Endodermal cell (in vitro differentiated cells): ENCODE data around the gene MYBPC1. TPM values are rescaled to one million over a fixed set of nuclear protein-coding genes. Genes with fewer than 3 reads are reported as not detected.
"Not testable (repeated sequence)": the region's sequence is repeated elsewhere in the genome, so short reads cannot be mapped to it uniquely, and the experiment has no call there.

Experiments
- DNase-seq: peaks from one replicate; pipeline ENCODE4 v3.0.0-alpha.2; 2017
- H3K27ac ChIP-seq: 2 replicates; pipeline ENCODE4 v1.5.1; 2013; ENCODE audit warnings: mild to moderate bottlenecking, low read depth, low read length, moderate library complexity
- H3K27me3 ChIP-seq: 2 replicates; pipeline ENCODE4 v1.6.1; 2013; ENCODE audit warnings: mild to moderate bottlenecking, low read length, moderate library complexity; ENCODE audit not compliant: insufficient read depth, control insufficient read depth, poor library complexity, severe bottlenecking
- H3K36me3 ChIP-seq: 2 replicates; pipeline ENCODE4 v1.7.0; 2013; ENCODE audit warnings: mild to moderate bottlenecking, low read length, moderate library complexity; ENCODE audit not compliant: control insufficient read depth, insufficient read depth
- H3K4me1 ChIP-seq: one replicate; pipeline ENCODE4 v1.7.0; 2013; ENCODE audit warnings: low read length; ENCODE audit not compliant: control insufficient read depth, insufficient read depth
- H3K4me3 ChIP-seq: 2 replicates; pipeline ENCODE4 v1.5.1; 2013; ENCODE audit warnings: mild to moderate bottlenecking, low read length, moderate library complexity
- H3K9ac ChIP-seq: 2 replicates; pipeline ENCODE4 v1.6.1; 2013; ENCODE audit warnings: mild to moderate bottlenecking, low read length, moderate library complexity; ENCODE audit not compliant: poor library complexity, severe bottlenecking; ENCODE audit errors: extremely low read depth
- H3K9me3 ChIP-seq: 2 replicates; pipeline ENCODE4 v1.6.1; 2013; ENCODE audit warnings: mild to moderate bottlenecking, low read length, moderate library complexity; ENCODE audit not compliant: control insufficient read depth
- H3K27ac Mint-ChIP-seq: 2 replicates; pipeline ENCODE4 v1.8.0; 2020; ENCODE audit warnings: mixed read lengths
- H3K27me3 Mint-ChIP-seq: 2 replicates; pipeline ENCODE4 v1.8.0; 2021; ENCODE audit warnings: mild to moderate bottlenecking, mixed read lengths; ENCODE audit not compliant: insufficient read depth
- H3K36me3 Mint-ChIP-seq: 2 replicates; pipeline ENCODE4 v1.8.0; 2020; ENCODE audit warnings: low read depth, mixed read lengths
- H3K4me1 Mint-ChIP-seq: 2 replicates; pipeline ENCODE4 v1.8.0; 2020; ENCODE audit warnings: mixed read lengths
- H3K4me3 Mint-ChIP-seq: 2 replicates; pipeline ENCODE4 v1.8.0; 2020; ENCODE audit warnings: mild to moderate bottlenecking, moderate library complexity, mixed read lengths
- H3K9me3 Mint-ChIP-seq: 2 replicates; pipeline ENCODE4 v1.8.0; 2020; ENCODE audit warnings: mild to moderate bottlenecking, mixed read lengths
- WGBS, 2 experiments: methylation state at CpG; one replicate each; pipeline versions ENCODE4 v1.1.5 to v1.1.7; 2013; ENCODE audit warnings: missing lambda C conversion rate in 2 of 2, mixed read lengths in 1 of 2; ENCODE audit not compliant: insufficient coverage in 1 of 2, insufficient read length in 1 of 2; 5-methylcytosine and 5-hydroxymethylcytosine counted together
- total RNA-seq, 2 donors: library from RNA; stranded (reverse); fragmentation: NEBNext Ultra II Directional in 1 of 2; extraction: Animal tissue kit (Norgen Biotek cat#: 25700) in 1 of 2; gene quantifications; 2 replicates in 1 of 2; 3 replicates in 1 of 2; pipeline ENCODE4 v1.2.1, GENCODE V29; 2021
- TF ChIP-seq, protein P1 (sequence below): fragments of 200-600 bp; sonication (generic); conservative IDR thresholded peaks from 2 replicates; pipeline ENCODE4 v1.5.0; 2021; ENCODE audit warnings: antibody characterized with exemption, mild to moderate bottlenecking

Gene MYBPC1
- total RNA-seq, 2 donors from 2014 or later: not detected

GRCh38 chr12:101552277-101552676 lies 42.5 kb upstream of the MYBPC1 start:
- Histone ChIP-seq H3K27me3 (no peaks in the 10 kb centered on the region), H3K27ac (no peak overlapping the region), H3K4me3 (no peak overlapping the region), H3K4me1 (no peaks in the 10 kb centered on the region), H3K9me3 (peaks cover 4% of the 10 kb centered on the region), H3K9ac (no peak overlapping the region), H3K36me3 (no peaks in the 10 kb centered on the region)
- DNase-seq: peak; percentile 63
- peaks cover 22% of the 10 kb centered on the region for H3K9me3 Mint-ChIP-seq
- TF ChIP-seq, protein P1, sequence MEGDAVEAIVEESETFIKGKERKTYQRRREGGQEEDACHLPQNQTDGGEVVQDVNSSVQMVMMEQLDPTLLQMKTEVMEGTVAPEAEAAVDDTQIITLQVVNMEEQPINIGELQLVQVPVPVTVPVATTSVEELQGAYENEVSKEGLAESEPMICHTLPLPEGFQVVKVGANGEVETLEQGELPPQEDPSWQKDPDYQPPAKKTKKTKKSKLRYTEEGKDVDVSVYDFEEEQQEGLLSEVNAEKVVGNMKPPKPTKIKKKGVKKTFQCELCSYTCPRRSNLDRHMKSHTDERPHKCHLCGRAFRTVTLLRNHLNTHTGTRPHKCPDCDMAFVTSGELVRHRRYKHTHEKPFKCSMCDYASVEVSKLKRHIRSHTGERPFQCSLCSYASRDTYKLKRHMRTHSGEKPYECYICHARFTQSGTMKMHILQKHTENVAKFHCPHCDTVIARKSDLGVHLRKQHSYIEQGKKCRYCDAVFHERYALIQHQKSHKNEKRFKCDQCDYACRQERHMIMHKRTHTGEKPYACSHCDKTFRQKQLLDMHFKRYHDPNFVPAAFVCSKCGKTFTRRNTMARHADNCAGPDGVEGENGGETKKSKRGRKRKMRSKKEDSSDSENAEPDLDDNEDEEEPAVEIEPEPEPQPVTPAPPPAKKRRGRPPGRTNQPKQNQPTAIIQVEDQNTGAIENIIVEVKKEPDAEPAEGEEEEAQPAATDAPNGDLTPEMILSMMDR: no peak
- H3K27me3 Mint-ChIP-seq: no peaks in the 10 kb centered on the region
- H3K27ac Mint-ChIP-seq: no peak overlapping the region
- H3K4me1 Mint-ChIP-seq: peaks cover 4% of the 10 kb centered on the region
- WGBS, 2 experiments: 76 to 79% methylated on average over 3 to 4 of the region's 4 CpGs
- no peaks in the 10 kb centered on the region for H3K36me3 Mint-ChIP-seq
- H3K4me3 Mint-ChIP-seq: no peak overlapping the region

- peaks cover 3% of the 10 kb centered on the region for H3K4me1 Mint-ChIP-seq
- no peaks in the 10 kb centered on the region for H3K36me3 Mint-ChIP-seq
- Histone ChIP-seq H3K9ac (no peak overlapping the region), H3K4me3 (no peak overlapping the region), H3K27me3 (no peaks in the 10 kb centered on the region), H3K36me3 (no peaks in the 10 kb centered on the region), H3K9me3 (no peaks in the 10 kb centered on the region), H3K27ac (no peak overlapping the region), H3K4me1 (no peaks in the 10 kb centered on the region)
- 47 to 100% methylated on average over 1 to 2 of the region's 4 CpGs for WGBS, 2 experiments
- no peak overlapping the region for H3K4me3 Mint-ChIP-seq
- TF ChIP-seq, protein P1: no peak
- H3K9me3 Mint-ChIP-seq: peaks cover 2% of the 10 kb centered on the region
- DNase-seq: no peak
- H3K27ac Mint-ChIP-seq: no peak overlapping the region
- no peaks in the 10 kb centered on the region for H3K27me3 Mint-ChIP-seq
Observed at GRCh38 chr12:101557094-101557493, 37.7 kb upstream of the MYBPC1 start.

- not testable (repeated sequence) for H3K27ac Mint-ChIP-seq, H3K9me3 ChIP-seq, H3K4me3 ChIP-seq, H3K9me3 Mint-ChIP-seq, H3K36me3 Mint-ChIP-seq, H3K9ac ChIP-seq, H3K36me3 ChIP-seq, H3K27ac ChIP-seq, H3K4me3 Mint-ChIP-seq, H3K27me3 Mint-ChIP-seq, H3K27me3 ChIP-seq, H3K4me1 ChIP-seq, H3K4me1 Mint-ChIP-seq
- WGBS, 2 experiments: 84 to 95% methylated on average over 3 to 7 of the region's 7 CpGs
- DNase-seq: peak; percentile 2
Observed at GRCh38 chr12:101558726-101559125, 36.0 kb upstream of the MYBPC1 start.

GRCh38 chr12:101563212-101563611 lies 31.6 kb upstream of the MYBPC1 start:
- Mint-ChIP-seq H3K27me3 (no peaks in the 10 kb centered on the region), H3K36me3 (no peaks in the 10 kb centered on the region), H3K9me3 (peaks cover 2% of the 10 kb centered on the region), H3K4me1 (peaks cover 16% of the 10 kb centered on the region), H3K4me3 (no peak overlapping the region), H3K27ac (no peak overlapping the region)
- Histone ChIP-seq H3K4me3 (no peak overlapping the region), H3K9me3 (no peaks in the 10 kb centered on the region), H3K27ac (no peak overlapping the region), H3K9ac (no peak overlapping the region), H3K4me1 (no peaks in the 10 kb centered on the region), H3K27me3 (no peaks in the 10 kb centered on the region), H3K36me3 (no peaks in the 10 kb centered on the region)
- TF ChIP-seq, protein P1: no peak
- 84 to 100% methylated on average over 1 of the region's 1 CpG for WGBS, 2 experiments
- DNase-seq: no peak
